ENCODE data around the gene TTYH1. TPM values are rescaled to one million over a fixed set of nuclear protein-coding genes. Genes with fewer than 3 reads are reported as not detected.

TTYH1 gene
- total RNA-seq, 6 donors from 2014 or later, result not detected

- peak in 1 of 2 donors; percentile 42 for DNase-seq
- H3K27me3 ChIP-seq, result no peaks in the 10 kb centered on the region
- no peak for TF ChIP-seq POLR2AphosphoS5 (IDR thresholded peaks at IDR 0.05)
- H3K36me3 ChIP-seq, result peaks cover 61 to 79% (median 78%) of the 10 kb centered on the region in 4 donors
- peak overlapping the region in 3 of 4 donors; percentile 39 to 98 (median 98) for H3K27ac ChIP-seq
- ATAC-seq (ENCODE audit: low FRiP score in 2 of 2), result no peak
- no peaks in the 10 kb centered on the region for H3K9me3 ChIP-seq
- peaks cover 29 to 51% (median 33%) of the 10 kb centered on the region in 4 donors for H3K4me1 ChIP-seq
- 72 to 82% methylated on average over 13 to 15 of the region's 16 CpGs for WGBS, 2 donors
- H3K4me3 ChIP-seq, result no peak overlapping the region
These were observed 44.3 kb downstream of the TTYH1 start for GRCh38 chr19:54459282-54460229.

GRCh38 chr19:54460230-54461005 is 45.2 kb downstream of the TTYH1 start:
- TF ChIP-seq POLR2AphosphoS5 (IDR thresholded peaks at IDR 0.05) (no peak), CTCF (IDR thresholded peaks at IDR 0.05) (no peak), EP300 (IDR thresholded peaks at IDR 0.05) (no peak), POLR2A (IDR thresholded peaks at IDR 0.05) (no peak)
- DNase-seq (peak in 1 of 2 donors; percentile 81), ATAC-seq (ENCODE audit: low FRiP score in 2 of 2) (no peak)
- no peaks in the 10 kb centered on the region for H3K27me3 ChIP-seq
- H3K4me3 ChIP-seq, result no peak overlapping the region
- WGBS, 2 donors, result 73 to 78% methylated on average over 20 to 32 of the region's 39 CpGs
- H3K9me3 ChIP-seq, result no peaks in the 10 kb centered on the region
- H3K36me3 ChIP-seq, result peaks cover 53 to 70% (median 69%) of the 10 kb centered on the region in 4 donors
- H3K4me1 ChIP-seq, result peaks cover 29 to 57% (median 36%) of the 10 kb centered on the region in 4 donors
- H3K27ac ChIP-seq, result peak overlapping the region in 3 of 4 donors; percentile 39 to 98 (median 98)

GRCh38 chr19:54461210-54461609 is 45.9 kb downstream of the TTYH1 start:
- peak overlapping the region in 1 of 4 donors; percentile 7 for H3K4me3 ChIP-seq
- no peak for ATAC-seq (ENCODE audit: low FRiP score in 2 of 2)
- 76 to 85% methylated on average over 27 of the region's 27 CpGs for WGBS, 2 donors

GRCh38 chr19:54461613-54462012 is 46.3 kb downstream of the TTYH1 start:
- no peak for DNase-seq
- no peak for TF ChIP-seq POLR2A (IDR thresholded peaks at IDR 0.05)
- no peak for TF ChIP-seq EP300 (IDR thresholded peaks at IDR 0.05)
- TF ChIP-seq CTCF (IDR thresholded peaks at IDR 0.05), result no peak
- TF ChIP-seq POLR2AphosphoS5 (IDR thresholded peaks at IDR 0.05), result no peak
- peaks cover 29 to 61% (median 36%) of the 10 kb centered on the region in 4 donors for H3K4me1 ChIP-seq
- peak overlapping the region in 2 of 4 donors; percentile 65 to 81 for H3K4me3 ChIP-seq
- H3K9me3 ChIP-seq, result no peaks in the 10 kb centered on the region
- no peaks in the 10 kb centered on the region for H3K27me3 ChIP-seq
- H3K27ac ChIP-seq, result peak overlapping the region in 3 of 4 donors; percentile 16 to 98 (median 98)
- 36 to 49% methylated on average over 3 of the region's 3 CpGs for WGBS, 2 donors
- no peak for ATAC-seq (ENCODE audit: low FRiP score in 2 of 2)
- peaks cover 43 to 58% (median 57%) of the 10 kb centered on the region in 4 donors for H3K36me3 ChIP-seq

More at GRCh38 chr19:54461210-54461609, 45.9 kb downstream of the TTYH1 start:
- peaks cover 29 to 61% (median 36%) of the 10 kb centered on the region in 4 donors for H3K4me1 ChIP-seq
- H3K36me3 ChIP-seq, result peaks cover 47 to 62% (median 61%) of the 10 kb centered on the region in 4 donors
- H3K27ac ChIP-seq, result peak overlapping the region; percentile 16 to 98 (median 64)
- no peaks in the 10 kb centered on the region for H3K9me3 ChIP-seq
- no peaks in the 10 kb centered on the region for H3K27me3 ChIP-seq
- TF ChIP-seq POLR2A (IDR thresholded peaks at IDR 0.05) (no peak), EP300 (IDR thresholded peaks at IDR 0.05) (no peak), POLR2AphosphoS5 (IDR thresholded peaks at IDR 0.05) (no peak), CTCF (IDR thresholded peaks at IDR 0.05) (no peak)
- DNase-seq, result peak in 1 of 2 donors; percentile 86

Measured in upper lobe of left lung (tissue), 6 donors.